RWPE1 (cell line): ENCODE data around the gene OCSTAMP.

Source experiments
- CTCF ChIA-PET: fragments of 350-600 bp; sonication (Branson Sonifier 250); formaldehyde crosslinking; extraction: SDS; loops from one replicate; lab custom pipeline; 2021; lab: Yijun Ruan, JAX
- POLR2A ChIA-PET: fragments of 400-600 bp; formaldehyde crosslinking; extraction: SDS; loops from one replicate; lab custom pipeline; 2020; ENCODE audit warnings: antibody characterized with exemption; ENCODE audit not compliant: low non-redundant PET; lab: Yijun Ruan, JAX
- DNase-seq: peaks from one replicate; pipeline ENCODE4 v3.0.0; 2012; ENCODE audit warnings: low spot score
- H3K27ac ChIP-seq: fragments of 450-650 bp; 2 replicates; pipeline ENCODE4 v1.5.1; 2017
- CTCF ChIP-seq: fragments of 450-650 bp; conservative IDR thresholded peaks from 2 replicates; pipeline ENCODE4 v1.5.1; 2017; ENCODE audit warnings: low read depth, mild to moderate bottlenecking

OCSTAMP gene

GRCh38 chr20:46539113-46539512 is 11.3 kb downstream of the OCSTAMP start:
- ChIA-PET POLR2A (no interaction called here), CTCF (no interaction called here)
- TF ChIP-seq CTCF = no peak
- no peak overlapping the region for H3K27ac ChIP-seq
- no peak for DNase-seq

- CTCF ChIA-PET = no interaction called here
- no peak for TF ChIP-seq CTCF
- H3K27ac ChIP-seq = no peak overlapping the region
- POLR2A ChIA-PET = no interaction called here
- DNase-seq = no peak
Observed at GRCh38 chr20:46530640-46531039, 19.8 kb downstream of the OCSTAMP start.

GRCh38 chr20:46523696-46524328 is 26.6 kb downstream of the OCSTAMP start:
- ChIA-PET POLR2A (no interaction called here), CTCF (interaction anchor here (0.6 to 2.5 kb wide), 6 partner anchors 39 to 602 kb away, joined by 3 to 7 read pairs (median 4); no protein-coding TSS in a partner anchor)
- no peak for TF ChIP-seq CTCF
- no peak overlapping the region for H3K27ac ChIP-seq
- peak; percentile 46 for DNase-seq

- TF ChIP-seq CTCF = no peak
- POLR2A ChIA-PET = no interaction called here
- H3K27ac ChIP-seq = no peak overlapping the region
- CTCF ChIA-PET = interaction anchor here (1.1 to 2.5 kb wide), 3 partner anchors 39 to 158 kb away, joined by 4 to 7 read pairs (median 5); no protein-coding TSS in a partner anchor
- no peak for DNase-seq
Observed at GRCh38 chr20:46523108-46523507, 27.3 kb downstream of the OCSTAMP start.

- no peak; the same call in 1 of the 2 replicates for TF ChIP-seq CTCF
- ChIA-PET CTCF (interaction anchor here (0.6 to 2.5 kb wide), 6 partner anchors 16 to 398 kb away, joined by 3 to 7 read pairs (median 6); no protein-coding TSS in a partner anchor), POLR2A (no interaction called here)
- peak; percentile 63 for DNase-seq
- no peak overlapping the region for H3K27ac ChIP-seq
Observed at GRCh38 chr20:46520976-46521579, 29.4 kb downstream of the OCSTAMP start.

GRCh38 chr20:46520540-46520939 is 29.9 kb downstream of the OCSTAMP start:
- TF ChIP-seq CTCF = no peak
- ChIA-PET POLR2A (no interaction called here), CTCF (interaction anchor here (0.7 to 1.5 kb wide), 3 partner anchors 42 to 397 kb away, joined by 3 to 7 read pairs (median 4); no protein-coding TSS in a partner anchor)
- no peak overlapping the region for H3K27ac ChIP-seq
- DNase-seq = no peak
